HepG2 (cell line): ENCODE data around the gene NTN4. TPM values are rescaled to one million over a fixed set of nuclear protein-coding genes. Genes with fewer than 3 reads are reported as not detected.

ENCODE experiments used
- ARNTL ChIP-seq: sonication (generic); formaldehyde crosslinking; IDR thresholded peaks from 2 replicates; pipeline ENCODE4 v1.4.0; 2020; ENCODE audit warnings: mild to moderate bottlenecking, missing genetic modification reagents
- GFI1 ChIP-seq: sonication (generic); formaldehyde crosslinking; IDR thresholded peaks from 2 replicates; pipeline ENCODE4 v1.5.0; 2020; ENCODE audit warnings: missing genetic modification reagents, mild to moderate bottlenecking, borderline replicate concordance
- MXI1 ChIP-seq: IDR thresholded peaks from 3 replicates; pipeline ENCODE4 v1.6.1; 2012; ENCODE audit warnings: low read depth, low read length, inconsistent platforms, borderline replicate concordance
- ZNF260 ChIP-seq: sonication (generic); formaldehyde crosslinking; IDR thresholded peaks from 2 replicates; pipeline ENCODE4 v1.4.0; 2020; ENCODE audit warnings: missing genetic modification reagents, low read depth, mild to moderate bottlenecking, borderline replicate concordance
- ZNF431 ChIP-seq: sonication (generic); formaldehyde crosslinking; IDR thresholded peaks from 2 replicates; pipeline ENCODE4 v1.9.0; 2022; ENCODE audit warnings: missing genetic modification reagents, low read depth, mild to moderate bottlenecking, borderline replicate concordance
- ZNF589 ChIP-seq: sonication (generic); formaldehyde crosslinking; conservative IDR thresholded peaks from 2 replicates; pipeline ENCODE4 v1.8.0; 2022; ENCODE audit warnings: mild to moderate bottlenecking, moderate library complexity, missing genetic modification reagents
- ZNF878 ChIP-seq: sonication (generic); formaldehyde crosslinking; IDR thresholded peaks from 2 replicates; pipeline ENCODE4 v1.8.1; 2023; ENCODE audit warnings: mild to moderate bottlenecking, missing genetic modification reagents, moderate library complexity
- polyA plus RNA-seq, 8 experiments: library from polyadenylated mRNA; depleted of rRNA in 3 of 8; stranded (reverse) in 7 of 8; unstranded in 1 of 8; fragments of >200 nt; fragmentation: Illumina TruSeq in 4 of 8; extraction: Trizol in 4 of 8; gene quantifications; 2 replicates each; pipeline versions ENCODE4 v1.2.1 to v1.2.3, GENCODE V29; 2011 to 2016; ENCODE audit warnings: low read depth in 4 of 8, missing spikeins in 1 of 8, mixed read lengths in 1 of 8; ENCODE audit not compliant: insufficient read depth in 1 of 8
- total RNA-seq, 5 experiments: library from RNA; depleted of rRNA; stranded (reverse); fragments of >200 nt; fragmentation: Illumina TruSeq; extraction: Trizol; gene quantifications; 2 replicates each; pipeline ENCODE4 v1.2.3, GENCODE V29; 2016; ENCODE audit warnings: low read depth in 1 of 5
- TF ChIP-seq, protein P1 (sequence below): sonication (generic); formaldehyde crosslinking; IDR thresholded peaks from 2 replicates; pipeline ENCODE4 v1.4.0; 2020; ENCODE audit warnings: missing genetic modification reagents, borderline replicate concordance
- TF ChIP-seq, protein P2 (sequence below): sonication (generic); formaldehyde crosslinking; IDR thresholded peaks from 2 replicates; pipeline ENCODE4 v1.8.0; 2022; ENCODE audit warnings: missing genetic modification reagents, mild to moderate bottlenecking, moderate library complexity, borderline replicate concordance
- TF ChIP-seq, protein P3 (sequence below): sonication (generic); formaldehyde crosslinking; IDR thresholded peaks from 2 replicates; pipeline ENCODE4 v1.5.1; 2020; ENCODE audit warnings: missing genetic modification reagents, mild to moderate bottlenecking, borderline replicate concordance
- TF ChIP-seq, protein P4 (sequence below), 2 experiments: sonication (generic) in 1 of 2; formaldehyde crosslinking in 1 of 2; IDR thresholded peaks; 2 replicates each; pipeline versions ENCODE4 v1.4.0 to v1.6.1; 2016 to 2020; ENCODE audit warnings: borderline replicate concordance in 1 of 2, low read depth in 1 of 2, mild to moderate bottlenecking in 1 of 2, missing genetic modification reagents in 1 of 2
- TF ChIP-seq, protein P5 (sequence below): sonication (generic); formaldehyde crosslinking; IDR thresholded peaks from 2 replicates; pipeline ENCODE4 v1.8.0; 2022; ENCODE audit warnings: mild to moderate bottlenecking, missing genetic modification reagents; ENCODE audit not compliant: insufficient replicate concordance

Gene NTN4
- total and polyA plus RNA-seq, 2 of the 13 experiments (the other 11 are each of a cell fraction or from before 2014, with no cell fraction given): 7.8 to 11.5 TPM

DNA sequence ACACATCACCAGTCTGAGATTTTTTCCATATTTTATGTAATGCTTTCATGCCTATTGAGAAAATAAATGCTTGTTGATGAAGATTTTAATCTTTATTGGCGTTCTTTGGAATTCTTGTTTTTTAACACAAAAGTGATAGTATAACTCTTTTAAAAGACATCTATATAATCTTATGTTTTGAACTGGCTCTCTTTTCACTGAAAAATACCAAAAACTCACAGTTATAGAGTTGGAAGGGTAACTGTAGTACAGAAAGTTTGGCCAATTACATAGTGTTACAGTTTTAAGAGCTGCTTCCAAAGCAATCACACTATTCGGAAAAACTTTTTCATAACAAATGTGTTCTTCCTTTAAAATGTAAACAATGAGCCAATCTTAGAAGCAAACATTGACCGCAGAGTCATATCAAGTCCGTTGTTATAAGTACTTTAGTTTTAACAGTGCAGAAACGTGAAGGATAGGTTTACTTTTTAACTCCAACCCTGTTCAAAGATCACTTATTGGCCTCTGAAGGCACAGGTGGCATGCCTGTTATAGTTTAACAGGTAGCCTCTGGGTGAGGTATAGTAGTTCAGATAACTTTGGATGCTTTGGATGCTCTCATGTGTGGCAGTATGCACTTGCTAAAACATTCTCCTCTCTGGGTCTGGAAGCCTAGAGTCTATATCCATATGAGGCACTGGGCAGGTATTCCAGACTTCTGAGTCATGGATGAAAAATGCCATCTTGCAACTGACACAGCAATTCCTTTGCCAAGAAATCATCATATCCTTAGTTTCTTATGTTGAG is 12.1 kb upstream of the NTN4 start (continued):
- TF ChIP-seq, protein P1, sequence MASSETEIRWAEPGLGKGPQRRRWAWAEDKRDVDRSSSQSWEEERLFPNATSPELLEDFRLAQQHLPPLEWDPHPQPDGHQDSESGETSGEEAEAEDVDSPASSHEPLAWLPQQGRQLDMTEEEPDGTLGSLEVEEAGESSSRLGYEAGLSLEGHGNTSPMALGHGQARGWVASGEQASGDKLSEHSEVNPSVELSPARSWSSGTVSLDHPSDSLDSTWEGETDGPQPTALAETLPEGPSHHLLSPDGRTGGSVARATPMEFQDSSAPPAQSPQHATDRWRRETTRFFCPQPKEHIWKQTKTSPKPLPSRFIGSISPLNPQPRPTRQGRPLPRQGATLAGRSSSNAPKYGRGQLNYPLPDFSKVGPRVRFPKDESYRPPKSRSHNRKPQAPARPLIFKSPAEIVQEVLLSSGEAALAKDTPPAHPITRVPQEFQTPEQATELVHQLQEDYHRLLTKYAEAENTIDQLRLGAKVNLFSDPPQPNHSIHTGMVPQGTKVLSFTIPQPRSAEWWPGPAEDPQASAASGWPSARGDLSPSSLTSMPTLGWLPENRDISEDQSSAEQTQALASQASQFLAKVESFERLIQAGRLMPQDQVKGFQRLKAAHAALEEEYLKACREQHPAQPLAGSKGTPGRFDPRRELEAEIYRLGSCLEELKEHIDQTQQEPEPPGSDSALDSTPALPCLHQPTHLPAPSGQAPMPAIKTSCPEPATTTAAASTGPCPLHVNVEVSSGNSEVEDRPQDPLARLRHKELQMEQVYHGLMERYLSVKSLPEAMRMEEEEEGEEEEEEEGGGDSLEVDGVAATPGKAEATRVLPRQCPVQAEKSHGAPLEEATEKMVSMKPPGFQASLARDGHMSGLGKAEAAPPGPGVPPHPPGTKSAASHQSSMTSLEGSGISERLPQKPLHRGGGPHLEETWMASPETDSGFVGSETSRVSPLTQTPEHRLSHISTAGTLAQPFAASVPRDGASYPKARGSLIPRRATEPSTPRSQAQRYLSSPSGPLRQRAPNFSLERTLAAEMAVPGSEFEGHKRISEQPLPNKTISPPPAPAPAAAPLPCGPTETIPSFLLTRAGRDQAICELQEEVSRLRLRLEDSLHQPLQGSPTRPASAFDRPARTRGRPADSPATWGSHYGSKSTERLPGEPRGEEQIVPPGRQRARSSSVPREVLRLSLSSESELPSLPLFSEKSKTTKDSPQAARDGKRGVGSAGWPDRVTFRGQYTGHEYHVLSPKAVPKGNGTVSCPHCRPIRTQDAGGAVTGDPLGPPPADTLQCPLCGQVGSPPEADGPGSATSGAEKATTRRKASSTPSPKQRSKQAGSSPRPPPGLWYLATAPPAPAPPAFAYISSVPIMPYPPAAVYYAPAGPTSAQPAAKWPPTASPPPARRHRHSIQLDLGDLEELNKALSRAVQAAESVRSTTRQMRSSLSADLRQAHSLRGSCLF (CRISPR knock-in tag): no peak
- TF ChIP-seq MXI1 (no peak), ZNF878 (CRISPR knock-in tag) (0 out of 2 replicates have a peak, but pooled peaks have one; percentile 50), GFI1 (peak; percentile 62; the same call in 1 of the 2 replicates), ZNF589 (no peak), ZNF260 (CRISPR knock-in tag) (no peak), ZNF431 (CRISPR knock-in tag) (no peak), ARNTL (CRISPR knock-in tag) (no peak)
- TF ChIP-seq, protein P2, sequence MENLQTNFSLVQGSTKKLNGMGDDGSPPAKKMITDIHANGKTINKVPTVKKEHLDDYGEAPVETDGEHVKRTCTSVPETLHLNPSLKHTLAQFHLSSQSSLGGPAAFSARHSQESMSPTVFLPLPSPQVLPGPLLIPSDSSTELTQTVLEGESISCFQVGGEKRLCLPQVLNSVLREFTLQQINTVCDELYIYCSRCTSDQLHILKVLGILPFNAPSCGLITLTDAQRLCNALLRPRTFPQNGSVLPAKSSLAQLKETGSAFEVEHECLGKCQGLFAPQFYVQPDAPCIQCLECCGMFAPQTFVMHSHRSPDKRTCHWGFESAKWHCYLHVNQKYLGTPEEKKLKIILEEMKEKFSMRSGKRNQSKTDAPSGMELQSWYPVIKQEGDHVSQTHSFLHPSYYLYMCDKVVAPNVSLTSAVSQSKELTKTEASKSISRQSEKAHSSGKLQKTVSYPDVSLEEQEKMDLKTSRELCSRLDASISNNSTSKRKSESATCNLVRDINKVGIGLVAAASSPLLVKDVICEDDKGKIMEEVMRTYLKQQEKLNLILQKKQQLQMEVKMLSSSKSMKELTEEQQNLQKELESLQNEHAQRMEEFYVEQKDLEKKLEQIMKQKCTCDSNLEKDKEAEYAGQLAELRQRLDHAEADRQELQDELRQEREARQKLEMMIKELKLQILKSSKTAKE (CRISPR knock-in tag): no peak
- TF ChIP-seq, protein P3, sequence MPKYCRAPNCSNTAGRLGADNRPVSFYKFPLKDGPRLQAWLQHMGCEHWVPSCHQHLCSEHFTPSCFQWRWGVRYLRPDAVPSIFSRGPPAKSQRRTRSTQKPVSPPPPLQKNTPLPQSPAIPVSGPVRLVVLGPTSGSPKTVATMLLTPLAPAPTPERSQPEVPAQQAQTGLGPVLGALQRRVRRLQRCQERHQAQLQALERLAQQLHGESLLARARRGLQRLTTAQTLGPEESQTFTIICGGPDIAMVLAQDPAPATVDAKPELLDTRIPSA (CRISPR knock-in tag): no peak
- TF ChIP-seq, protein P4, sequence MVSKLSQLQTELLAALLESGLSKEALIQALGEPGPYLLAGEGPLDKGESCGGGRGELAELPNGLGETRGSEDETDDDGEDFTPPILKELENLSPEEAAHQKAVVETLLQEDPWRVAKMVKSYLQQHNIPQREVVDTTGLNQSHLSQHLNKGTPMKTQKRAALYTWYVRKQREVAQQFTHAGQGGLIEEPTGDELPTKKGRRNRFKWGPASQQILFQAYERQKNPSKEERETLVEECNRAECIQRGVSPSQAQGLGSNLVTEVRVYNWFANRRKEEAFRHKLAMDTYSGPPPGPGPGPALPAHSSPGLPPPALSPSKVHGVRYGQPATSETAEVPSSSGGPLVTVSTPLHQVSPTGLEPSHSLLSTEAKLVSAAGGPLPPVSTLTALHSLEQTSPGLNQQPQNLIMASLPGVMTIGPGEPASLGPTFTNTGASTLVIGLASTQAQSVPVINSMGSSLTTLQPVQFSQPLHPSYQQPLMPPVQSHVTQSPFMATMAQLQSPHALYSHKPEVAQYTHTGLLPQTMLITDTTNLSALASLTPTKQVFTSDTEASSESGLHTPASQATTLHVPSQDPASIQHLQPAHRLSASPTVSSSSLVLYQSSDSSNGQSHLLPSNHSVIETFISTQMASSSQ (IDR thresholded peaks at IDR 0.05; ENCODE audit: low read depth): peak; percentile 82
- TF ChIP-seq, protein P4 (CRISPR knock-in tag; IDR thresholded peaks at IDR 0.05; ENCODE audit: borderline replicate concordance): peak; percentile 72; the same call in 1 of the 2 replicates
- TF ChIP-seq, protein P5, sequence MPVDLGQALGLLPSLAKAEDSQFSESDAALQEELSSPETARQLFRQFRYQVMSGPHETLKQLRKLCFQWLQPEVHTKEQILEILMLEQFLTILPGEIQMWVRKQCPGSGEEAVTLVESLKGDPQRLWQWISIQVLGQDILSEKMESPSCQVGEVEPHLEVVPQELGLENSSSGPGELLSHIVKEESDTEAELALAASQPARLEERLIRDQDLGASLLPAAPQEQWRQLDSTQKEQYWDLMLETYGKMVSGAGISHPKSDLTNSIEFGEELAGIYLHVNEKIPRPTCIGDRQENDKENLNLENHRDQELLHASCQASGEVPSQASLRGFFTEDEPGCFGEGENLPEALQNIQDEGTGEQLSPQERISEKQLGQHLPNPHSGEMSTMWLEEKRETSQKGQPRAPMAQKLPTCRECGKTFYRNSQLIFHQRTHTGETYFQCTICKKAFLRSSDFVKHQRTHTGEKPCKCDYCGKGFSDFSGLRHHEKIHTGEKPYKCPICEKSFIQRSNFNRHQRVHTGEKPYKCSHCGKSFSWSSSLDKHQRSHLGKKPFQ: no peak
